DMS114 treated with DMSO at 0.1 percent for 48 hours (cell line): ENCODE measurements around the gene EHD4.

Experiments
- DNase-seq: peaks from one replicate; lab custom pipeline; 2025; ENCODE audit not compliant: unreplicated experiment; lab: John Stamatoyannopoulos, UW

Gene EHD4

DNA sequence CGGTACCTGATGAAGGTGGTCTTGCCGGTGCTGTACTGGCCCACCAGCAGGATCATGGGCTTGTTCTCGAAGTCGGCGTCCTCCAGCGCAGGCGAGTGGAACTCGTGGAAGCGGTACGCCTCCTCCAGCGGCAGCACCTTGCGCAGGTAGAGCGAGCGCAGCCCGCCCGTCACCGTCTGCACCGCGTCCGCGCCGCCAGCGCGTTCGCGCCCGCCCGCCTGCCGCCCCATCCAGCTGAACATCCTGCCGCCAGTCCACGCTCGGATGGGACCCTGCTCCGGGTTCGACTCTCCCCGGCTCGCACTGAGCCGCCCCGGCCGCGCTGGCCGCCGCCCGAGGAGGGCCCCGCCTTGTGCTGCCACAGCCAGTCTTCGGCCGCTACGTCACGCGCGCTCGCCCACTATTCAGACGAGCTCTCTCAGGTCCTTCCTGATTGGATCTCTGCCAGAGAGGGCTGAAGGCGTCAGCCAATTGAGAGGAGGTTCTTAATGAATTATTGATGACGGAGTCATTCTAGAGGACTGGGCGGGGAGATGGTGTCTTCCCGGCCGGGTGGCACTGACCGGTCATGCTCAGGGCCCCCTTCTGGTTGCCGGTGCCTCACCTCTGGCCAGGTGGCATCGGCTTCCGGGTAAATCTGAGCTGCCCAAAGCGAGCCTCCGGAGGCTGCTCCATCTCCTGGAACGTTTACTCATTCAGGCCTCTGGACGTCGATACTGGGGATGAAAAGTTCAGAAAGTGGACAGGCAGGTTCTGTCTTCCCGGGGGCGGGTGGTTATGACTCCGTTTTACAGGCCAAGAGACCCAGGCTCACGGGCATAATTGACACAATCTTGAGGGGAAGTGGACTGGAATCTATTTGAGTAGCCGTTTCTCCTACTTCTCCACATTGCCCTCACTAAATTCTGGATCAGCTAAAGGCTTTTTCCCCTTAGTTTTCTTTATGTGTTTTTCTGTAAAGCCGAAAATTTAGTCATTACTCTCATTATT is at the start of gene EHD4:
Gene EHD4, minus strand, starts transcription at position 305 of the 990 bp plus-strand sequence. Its CDS starts 63 bp downstream, at position 242.
- peak; percentile 97 for DNase-seq

GRCh38 chr15:42021593-42021992 is 49.2 kb upstream of the EHD4 start:
- DNase-seq: no peak

- no peak for DNase-seq
These were observed 48.4 kb upstream of the EHD4 start, which contains the start of gene PLA2G4E for GRCh38 chr15:42020713-42021273. Gene PLA2G4E, minus strand, starts transcription at chr15:42021042. Its CDS starts 12 bp downstream, at chr15:42021030.

DNA sequence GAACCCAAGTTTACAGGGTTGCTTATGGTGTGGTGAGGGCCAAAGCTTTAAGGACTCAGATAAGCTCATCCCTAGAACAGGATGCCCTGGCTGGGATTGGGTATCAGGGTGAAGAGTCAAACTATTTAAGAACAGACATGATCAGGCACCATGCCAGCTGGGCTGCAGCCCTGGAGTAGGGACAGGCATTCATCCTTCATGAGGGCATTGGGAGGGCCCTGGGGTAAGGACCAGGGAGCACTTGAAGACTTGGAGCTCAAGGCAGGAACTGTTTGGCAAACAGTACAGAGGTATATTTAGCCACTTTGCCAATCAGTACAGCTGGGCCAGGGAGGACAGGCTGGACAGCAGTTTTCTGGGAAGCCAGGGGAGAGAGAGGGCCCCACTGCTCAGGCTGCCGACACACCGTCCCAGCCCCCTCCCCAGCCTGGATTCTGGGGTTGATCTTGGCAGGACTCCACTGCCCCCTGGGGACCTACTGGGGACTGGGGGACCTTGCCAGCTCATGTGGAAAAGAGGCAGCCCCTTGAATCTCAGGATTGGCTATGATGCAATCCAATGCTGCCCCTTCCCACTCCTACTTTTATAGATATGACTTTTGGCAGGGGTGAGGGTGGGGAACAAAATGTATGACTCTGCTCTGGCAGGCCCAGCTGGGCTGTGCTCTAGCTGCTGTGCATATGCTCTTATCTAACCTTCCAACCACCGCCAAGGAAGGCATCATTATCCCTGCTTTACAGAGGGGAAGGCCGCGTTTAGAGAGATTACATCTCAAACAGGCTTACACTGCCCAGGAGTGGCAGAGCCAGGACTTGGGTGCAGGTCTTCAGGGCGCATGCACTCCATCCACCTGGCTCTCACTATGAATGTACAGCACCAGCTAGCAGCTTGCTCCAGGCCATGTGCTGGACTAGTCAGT is 46.2 kb upstream of the EHD4 start:
- DNase-seq: no peak

DNA sequence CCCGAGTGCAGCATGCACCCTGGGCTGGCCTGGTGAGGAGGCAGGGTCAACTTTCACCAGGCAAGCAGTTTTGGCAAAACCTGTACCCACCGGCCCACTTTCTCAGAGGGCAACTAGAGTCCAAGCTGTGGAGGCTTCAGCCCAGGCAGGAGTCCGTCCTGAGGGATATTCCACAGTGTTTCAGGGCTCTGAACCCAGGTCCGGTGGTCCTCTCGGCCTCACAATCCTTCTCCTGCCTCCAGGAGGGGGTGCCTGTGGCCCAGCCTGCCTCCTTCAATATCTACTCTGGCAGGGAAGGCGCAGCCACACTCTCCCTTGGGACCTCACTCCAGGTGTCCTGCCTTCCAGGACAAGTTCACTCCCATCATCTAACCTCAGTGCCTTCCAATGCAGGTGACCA is 44.6 kb upstream of the EHD4 start:
- DNase-seq: no peak

DNA sequence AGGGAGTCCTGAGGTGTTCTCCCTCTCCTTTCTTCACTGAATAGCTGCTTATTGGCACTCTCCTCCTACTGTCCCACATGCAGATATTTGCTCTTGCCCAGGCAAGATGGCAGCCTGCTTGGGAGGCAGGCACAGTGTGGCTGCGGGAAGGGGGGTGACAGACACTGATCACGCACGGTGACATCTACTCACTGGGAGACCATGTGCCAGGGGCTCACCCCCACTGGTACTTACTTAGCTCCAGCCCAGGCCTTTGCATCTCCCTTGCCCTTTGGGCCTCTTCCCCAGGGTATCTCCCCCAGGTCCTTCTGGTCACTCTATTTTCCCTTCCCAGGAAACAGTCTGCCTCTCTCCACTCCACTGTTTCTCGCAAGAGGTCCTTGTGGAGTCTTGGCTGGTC is 42.0 kb upstream of the EHD4 start:
- DNase-seq: no peak

DNA sequence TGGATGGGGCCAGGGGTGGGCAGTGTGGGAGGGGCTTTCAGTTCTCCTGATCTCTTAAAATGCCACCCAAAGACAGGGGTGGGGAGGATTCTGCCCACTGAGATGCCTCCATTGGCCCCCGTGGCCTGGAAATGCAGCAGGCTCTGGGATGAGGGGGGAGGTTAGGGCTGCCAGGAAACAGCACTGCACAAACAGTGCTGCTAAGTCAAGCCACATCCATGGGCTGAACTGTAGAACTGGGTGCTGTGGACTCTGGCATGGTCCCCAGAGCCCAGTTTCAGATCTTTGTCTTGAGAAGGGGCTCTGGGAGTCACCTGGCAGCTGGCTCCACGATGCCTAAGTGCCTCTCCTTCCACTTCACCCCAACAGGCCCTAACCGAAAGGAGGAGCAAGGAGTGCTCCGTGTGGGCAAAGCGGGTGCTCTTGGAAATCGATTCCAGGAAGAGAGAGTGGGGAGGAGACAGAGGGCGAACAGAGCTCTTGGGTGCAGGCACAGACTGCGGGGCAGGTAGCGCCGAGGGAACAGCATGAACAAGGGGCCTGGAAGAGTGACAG is 40.6 kb upstream of the EHD4 start:
- no peak for DNase-seq

- no peak for DNase-seq
These were observed 39.9 kb upstream of the EHD4 start for GRCh38 chr15:42012241-42012640.

DNA sequence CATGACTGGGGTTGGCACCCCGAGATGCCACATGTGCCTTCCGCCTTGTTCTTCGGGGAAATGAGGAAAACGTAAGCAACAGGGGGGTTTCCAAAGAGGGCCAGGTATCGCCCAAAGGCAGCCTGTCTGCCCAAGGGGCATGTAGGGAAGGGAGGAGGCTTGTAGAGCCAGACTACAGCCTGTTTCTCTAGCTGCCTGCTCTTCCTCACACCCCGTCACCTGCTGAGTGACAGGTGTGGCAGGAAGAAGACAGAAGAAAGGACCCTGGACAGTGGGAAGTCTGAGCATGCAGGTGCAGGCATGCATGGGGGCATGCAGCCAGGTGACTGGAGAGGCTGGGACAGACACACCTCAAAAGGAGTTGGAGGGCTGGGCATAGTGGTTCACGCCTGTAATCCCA is 38.7 kb upstream of the EHD4 start:
- DNase-seq: no peak

DNA sequence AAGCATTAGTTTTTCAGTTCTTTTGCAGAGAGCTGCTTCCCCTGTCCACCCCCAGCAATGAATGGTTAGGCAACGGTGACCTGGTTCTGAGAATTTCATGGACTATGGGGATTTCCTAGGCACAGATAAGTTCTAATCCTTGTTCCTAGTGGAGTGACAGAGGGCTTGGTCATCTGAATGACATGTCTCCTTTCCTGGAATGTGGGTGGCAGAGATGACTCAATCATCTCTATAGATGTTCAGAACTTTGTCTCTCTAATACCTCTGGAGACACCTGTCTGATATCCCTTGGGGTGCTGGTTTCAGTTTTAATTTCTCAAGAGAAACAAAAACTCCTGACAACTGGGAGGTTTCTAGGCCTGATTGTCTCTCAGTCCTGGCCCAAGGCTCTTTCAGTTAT is 38.1 kb upstream of the EHD4 start:
- no peak for DNase-seq

- DNase-seq: no peak
These were observed 37.1 kb upstream of the EHD4 start for GRCh38 chr15:42009474-42009873.

GRCh38 chr15:42009022-42009421 is 36.7 kb upstream of the EHD4 start:
- no peak for DNase-seq

GRCh38 chr15:42007386-42007785 is 35.0 kb upstream of the EHD4 start:
- no peak for DNase-seq

- DNase-seq: no peak
These were observed 30.0 kb upstream of the EHD4 start for GRCh38 chr15:42002333-42002732.

GRCh38 chr15:42001236-42001635 is 28.9 kb upstream of the EHD4 start:
- no peak for DNase-seq

DNA sequence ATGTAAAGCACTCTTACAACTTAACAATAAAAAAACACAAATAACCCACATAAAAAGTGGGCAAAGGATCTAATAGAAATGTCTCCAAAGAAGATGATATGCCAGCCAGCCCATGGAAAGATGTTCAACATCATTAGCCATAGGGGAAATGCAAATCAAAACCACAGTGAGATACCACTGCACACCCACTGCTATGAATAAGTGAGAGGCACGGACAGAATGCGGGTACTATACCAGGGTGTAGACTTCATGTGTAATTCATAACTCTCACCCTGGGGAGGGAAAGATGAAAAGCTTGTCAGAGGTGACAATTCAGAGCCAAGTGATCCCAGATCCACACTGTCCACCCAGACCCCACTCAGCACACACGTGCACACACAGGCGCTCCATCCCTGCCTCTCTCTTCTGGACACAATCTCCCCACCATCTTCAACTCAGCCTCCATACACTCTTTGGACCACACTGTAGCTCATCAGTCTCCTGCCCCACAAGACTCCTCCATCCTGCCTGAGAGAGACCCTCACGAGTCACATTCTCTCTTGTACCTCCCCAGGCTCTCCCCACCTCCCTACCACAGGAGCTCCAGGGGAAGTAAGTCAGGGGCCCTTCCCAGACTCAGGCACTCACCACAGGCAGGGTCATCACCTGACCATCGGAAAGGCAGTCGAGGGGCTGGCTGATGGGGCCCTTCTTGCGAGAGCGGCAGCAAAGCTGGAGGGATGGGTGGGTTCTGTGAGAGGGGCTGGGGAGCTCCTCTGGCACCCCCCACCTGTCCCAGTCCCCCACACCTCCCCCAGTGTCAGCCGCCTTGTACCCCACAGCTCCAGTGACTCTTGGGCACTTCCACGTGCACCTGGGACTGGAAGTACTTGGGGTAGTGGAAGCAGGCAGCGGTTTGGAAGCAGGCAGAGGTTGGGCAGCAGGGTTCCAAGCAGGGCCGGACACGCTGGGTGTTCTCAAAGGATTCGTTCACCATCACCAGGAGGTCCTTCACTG is 27.2 kb upstream of the EHD4 start:
- DNase-seq: no peak

GRCh38 chr15:41997845-41998244 is 25.5 kb upstream of the EHD4 start:
- no peak for DNase-seq

- DNase-seq: no peak
These were observed 24.7 kb upstream of the EHD4 start for GRCh38 chr15:41996921-41997592.

GRCh38 chr15:41996376-41996775 is 24.0 kb upstream of the EHD4 start:
- no peak for DNase-seq
